SU-DHL-6 (cell line): Measurements from ENCODE around the gene DOCK1.

Experiments used
- CTCF ChIP-seq: fragments of 200-600 bp; sonication (generic); IDR thresholded peaks from one replicate; pipeline ENCODE4 v1.5.1; 2017; ENCODE audit warnings: antibody characterized with exemption, mild to moderate bottlenecking, low read length, moderate library complexity; ENCODE audit not compliant: insufficient read depth, poor library complexity, severe bottlenecking
- EZH2phosphoT487 ChIP-seq: fragments of 200-600 bp; sonication (generic), shearing (Covaris generic); conservative IDR thresholded peaks from 2 replicates; pipeline ENCODE4 v1.6.1; 2018; ENCODE audit warnings: mild to moderate bottlenecking, antibody characterized with exemption, low read length, moderate library complexity, mixed read lengths

GRCh38 chr10:127298381-127298780, 393.2 kb downstream of the DOCK1 start:
- TF ChIP-seq CTCF = no peak
- no peak for TF ChIP-seq EZH2phosphoT487
